ENCODE results near the gene PTPRN2.

DNA sequence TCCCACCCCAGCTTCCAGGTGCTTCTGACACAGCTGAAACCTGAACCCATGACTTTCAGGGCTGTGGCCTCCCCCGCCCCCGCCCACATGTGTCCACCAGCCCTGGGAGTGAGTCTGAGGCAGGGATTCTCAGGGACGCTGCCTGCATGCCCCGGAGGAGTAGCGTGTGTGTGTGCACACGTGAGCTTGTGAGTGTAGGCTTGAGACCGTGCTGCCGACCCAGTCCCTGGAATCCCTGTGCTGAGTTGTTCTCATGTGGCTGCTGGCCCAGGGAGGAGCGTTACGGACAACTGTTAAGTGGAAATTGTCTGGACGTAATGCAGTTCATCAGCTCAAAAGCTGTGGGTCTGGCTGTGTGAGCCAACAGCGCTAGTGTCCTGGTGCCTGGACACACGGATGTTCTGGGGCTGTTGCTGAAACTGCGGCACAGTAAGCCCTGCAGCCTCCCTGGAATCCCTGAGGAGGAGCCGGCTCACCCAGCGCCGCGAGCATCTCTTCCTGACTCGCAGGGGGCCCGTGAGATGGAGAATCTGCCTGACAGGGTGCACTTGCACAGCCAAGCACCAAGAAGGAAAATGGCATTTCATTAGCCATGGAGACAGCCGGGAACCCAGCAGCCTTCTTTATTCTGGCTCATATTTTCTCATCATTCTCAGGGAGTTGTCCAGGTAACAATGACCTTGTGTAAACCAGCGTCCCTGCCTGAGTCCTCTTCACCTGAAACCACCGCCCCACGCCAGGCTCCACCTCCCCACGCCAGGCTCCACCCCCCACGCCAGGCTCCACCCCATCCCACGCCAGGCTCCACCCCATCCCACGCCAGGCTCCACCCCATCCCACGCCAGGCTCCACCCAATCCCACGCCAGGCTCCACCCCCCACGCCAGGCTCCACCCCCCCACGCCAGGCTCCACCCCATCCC, 603.9 kb downstream of the PTPRN2 start:
- TF ChIP-seq, protein P1, sequence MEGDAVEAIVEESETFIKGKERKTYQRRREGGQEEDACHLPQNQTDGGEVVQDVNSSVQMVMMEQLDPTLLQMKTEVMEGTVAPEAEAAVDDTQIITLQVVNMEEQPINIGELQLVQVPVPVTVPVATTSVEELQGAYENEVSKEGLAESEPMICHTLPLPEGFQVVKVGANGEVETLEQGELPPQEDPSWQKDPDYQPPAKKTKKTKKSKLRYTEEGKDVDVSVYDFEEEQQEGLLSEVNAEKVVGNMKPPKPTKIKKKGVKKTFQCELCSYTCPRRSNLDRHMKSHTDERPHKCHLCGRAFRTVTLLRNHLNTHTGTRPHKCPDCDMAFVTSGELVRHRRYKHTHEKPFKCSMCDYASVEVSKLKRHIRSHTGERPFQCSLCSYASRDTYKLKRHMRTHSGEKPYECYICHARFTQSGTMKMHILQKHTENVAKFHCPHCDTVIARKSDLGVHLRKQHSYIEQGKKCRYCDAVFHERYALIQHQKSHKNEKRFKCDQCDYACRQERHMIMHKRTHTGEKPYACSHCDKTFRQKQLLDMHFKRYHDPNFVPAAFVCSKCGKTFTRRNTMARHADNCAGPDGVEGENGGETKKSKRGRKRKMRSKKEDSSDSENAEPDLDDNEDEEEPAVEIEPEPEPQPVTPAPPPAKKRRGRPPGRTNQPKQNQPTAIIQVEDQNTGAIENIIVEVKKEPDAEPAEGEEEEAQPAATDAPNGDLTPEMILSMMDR (conservative IDR thresholded peaks at IDR 0.05; ENCODE audit: low read depth, low read length), result no peak
- TF ChIP-seq EZH2 (IDR thresholded peaks at IDR 0.05; ENCODE audit: borderline replicate concordance, low read depth, low read length, poor library complexity, severe bottlenecking), result no peak

Measured in A673 (cell line).